Subcutaneous abdominal adipose tissue (tissue), 5 donors: Measurements from ENCODE around the gene PCBP3.

Source experiments
- H3K27ac ChIP-seq: one replicate; pipeline ENCODE4 v1.7.0; 2013; ENCODE audit warnings: low read depth, mild to moderate bottlenecking, inconsistent platforms, low read length, moderate library complexity
- H3K27me3 ChIP-seq, 5 donors: one replicate each; pipeline ENCODE4 v1.7.0; 2013; ENCODE audit warnings: low read length in 5 of 5, inconsistent platforms in 1 of 5; ENCODE audit not compliant: control insufficient read depth in 5 of 5, insufficient read depth in 4 of 5
- H3K36me3 ChIP-seq, 5 donors: one replicate each; pipeline ENCODE4 v1.7.0; 2013; ENCODE audit warnings: low read length in 5 of 5; ENCODE audit not compliant: control insufficient read depth in 5 of 5, insufficient read depth in 5 of 5
- H3K4me1 ChIP-seq, 5 donors: one replicate each; pipeline ENCODE4 v1.7.0; 2013; ENCODE audit warnings: low read length in 5 of 5, mild to moderate bottlenecking in 3 of 5, moderate library complexity in 1 of 5; ENCODE audit not compliant: control insufficient read depth in 5 of 5, insufficient read depth in 5 of 5
- H3K4me3 ChIP-seq, 5 donors: one replicate each; pipeline ENCODE4 v1.7.0; 2013; ENCODE audit warnings: low read length in 5 of 5, low read depth in 1 of 5
- H3K9ac ChIP-seq, 5 donors: one replicate each; pipeline ENCODE4 v1.7.0; 2013; ENCODE audit warnings: low read length in 5 of 5, mild to moderate bottlenecking in 4 of 5, moderate library complexity in 3 of 5
- H3K9me3 ChIP-seq, 5 donors: one replicate each; pipeline ENCODE4 v1.7.0; 2013; ENCODE audit warnings: low read length in 5 of 5; ENCODE audit not compliant: control insufficient read depth in 5 of 5
- donor health status: healthy.
- donor health status: healthy.
- donor health status: healthy.
- donor health status: healthy.
- donor health status: healthy.

Gene PCBP3

GRCh38 chr21:45774291-45774690 lies 130.8 kb downstream of the PCBP3 start:
- Histone ChIP-seq H3K4me1 (no peaks in the 10 kb centered on the region), H3K27me3 (no peaks in the 10 kb centered on the region), H3K9me3 (peaks cover 5 to 20% (median 11%) of the 10 kb centered on the region in 5 donors), H3K27ac (no peak overlapping the region), H3K4me3 (no peak overlapping the region), H3K9ac (no peak overlapping the region), H3K36me3 (no peaks in the 10 kb centered on the region)

GRCh38 chr21:45776971-45777370 lies 133.4 kb downstream of the PCBP3 start:
- no peaks in the 10 kb centered on the region for H3K27me3 ChIP-seq
- no peaks in the 10 kb centered on the region for H3K4me1 ChIP-seq
- H3K36me3 ChIP-seq = no peaks in the 10 kb centered on the region
- H3K9ac ChIP-seq = no peak overlapping the region
- no peak overlapping the region for H3K27ac ChIP-seq
- no peak overlapping the region for H3K4me3 ChIP-seq
- H3K9me3 ChIP-seq = peaks cover 5 to 20% (median 11%) of the 10 kb centered on the region in 5 donors

- H3K4me3 ChIP-seq = no peak overlapping the region
- H3K36me3 ChIP-seq = no peaks in the 10 kb centered on the region
- H3K9me3 ChIP-seq = peaks cover 5 to 20% (median 8%) of the 10 kb centered on the region in 5 donors
- H3K27me3 ChIP-seq = no peaks in the 10 kb centered on the region
- H3K9ac ChIP-seq = no peak overlapping the region
- H3K4me1 ChIP-seq = no peaks in the 10 kb centered on the region
- no peak overlapping the region for H3K27ac ChIP-seq
Measured at GRCh38 chr21:45778686-45779085, 135.2 kb downstream of the PCBP3 start.

- Histone ChIP-seq H3K27ac (no peak overlapping the region), H3K4me1 (no peaks in the 10 kb centered on the region), H3K4me3 (no peak overlapping the region), H3K9ac (no peak overlapping the region), H3K36me3 (no peaks in the 10 kb centered on the region), H3K9me3 (peaks cover 5 to 20% (median 8%) of the 10 kb centered on the region in 5 donors), H3K27me3 (no peaks in the 10 kb centered on the region)
Measured at GRCh38 chr21:45779226-45779625, 135.7 kb downstream of the PCBP3 start.

GRCh38 chr21:45780647-45781046 lies 137.1 kb downstream of the PCBP3 start:
- no peak overlapping the region for H3K9ac ChIP-seq
- H3K36me3 ChIP-seq = no peaks in the 10 kb centered on the region
- no peak overlapping the region for H3K27ac ChIP-seq
- H3K4me1 ChIP-seq = no peaks in the 10 kb centered on the region
- no peak overlapping the region for H3K4me3 ChIP-seq
- H3K27me3 ChIP-seq = no peaks in the 10 kb centered on the region
- H3K9me3 ChIP-seq = peaks cover 3 to 20% (median 8%) of the 10 kb centered on the region in 5 donors

- Histone ChIP-seq H3K27ac (no peak overlapping the region), H3K27me3 (no peaks in the 10 kb centered on the region), H3K4me3 (no peak overlapping the region), H3K9me3 (peaks cover 3 to 20% (median 6%) of the 10 kb centered on the region in 5 donors), H3K4me1 (no peaks in the 10 kb centered on the region), H3K9ac (no peak overlapping the region), H3K36me3 (no peaks in the 10 kb centered on the region)
Measured at GRCh38 chr21:45781741-45782140, 138.2 kb downstream of the PCBP3 start.

GRCh38 chr21:45786660-45787059 lies 143.1 kb downstream of the PCBP3 start:
- Histone ChIP-seq H3K9ac (no peak overlapping the region), H3K4me3 (no peak overlapping the region), H3K36me3 (no peaks in the 10 kb centered on the region), H3K27me3 (peaks cover 0 to 4% (median 0%) of the 10 kb centered on the region in 5 donors), H3K27ac (no peak overlapping the region), H3K4me1 (no peaks in the 10 kb centered on the region), H3K9me3 (no peaks in the 10 kb centered on the region)

GRCh38 chr21:45787371-45787770 lies 143.8 kb downstream of the PCBP3 start:
- no peaks in the 10 kb centered on the region for H3K36me3 ChIP-seq
- no peaks in the 10 kb centered on the region for H3K9me3 ChIP-seq
- no peaks in the 10 kb centered on the region for H3K4me1 ChIP-seq
- H3K4me3 ChIP-seq = no peak overlapping the region
- H3K27me3 ChIP-seq = peaks cover 0 to 4% (median 0%) of the 10 kb centered on the region in 5 donors
- no peak overlapping the region for H3K9ac ChIP-seq
- no peak overlapping the region for H3K27ac ChIP-seq

GRCh38 chr21:45788198-45788597 lies 144.7 kb downstream of the PCBP3 start:
- Histone ChIP-seq H3K4me3 (no peak overlapping the region), H3K27me3 (peaks cover 0 to 4% (median 0%) of the 10 kb centered on the region in 5 donors), H3K4me1 (no peaks in the 10 kb centered on the region), H3K9me3 (no peaks in the 10 kb centered on the region), H3K27ac (no peak overlapping the region), H3K9ac (no peak overlapping the region), H3K36me3 (no peaks in the 10 kb centered on the region)

- H3K9me3 ChIP-seq = no peaks in the 10 kb centered on the region
- H3K36me3 ChIP-seq = no peaks in the 10 kb centered on the region
- H3K4me1 ChIP-seq = no peaks in the 10 kb centered on the region
- H3K9ac ChIP-seq = no peak overlapping the region
- H3K27ac ChIP-seq = no peak overlapping the region
- peaks cover 0 to 4% (median 0%) of the 10 kb centered on the region in 5 donors for H3K27me3 ChIP-seq
- H3K4me3 ChIP-seq = no peak overlapping the region
Measured at GRCh38 chr21:45788637-45789506, 145.3 kb downstream of the PCBP3 start.
